NB4 (cell line): ENCODE measurements around the gene JCAD.

Experiments
- MYC ChIP-seq: IDR thresholded peaks from 2 replicates; pipeline ENCODE4 v1.6.1; 2011; ENCODE audit warnings: low read depth, low read length
- POLR2A ChIP-seq: IDR thresholded peaks from 2 replicates; pipeline ENCODE4 v1.6.1; 2011; ENCODE audit warnings: mild to moderate bottlenecking; ENCODE audit not compliant: insufficient read length; ENCODE audit errors: extremely low read depth
- TF ChIP-seq, protein P1 (sequence below): IDR thresholded peaks from one replicate; pipeline ENCODE4 v1.5.1; 2012; ENCODE audit warnings: low read depth, low read length
- TF ChIP-seq, protein P2 (sequence below): IDR thresholded peaks from 2 replicates; pipeline ENCODE4 v1.6.1; 2011; ENCODE audit warnings: low read depth, low read length

DNA sequence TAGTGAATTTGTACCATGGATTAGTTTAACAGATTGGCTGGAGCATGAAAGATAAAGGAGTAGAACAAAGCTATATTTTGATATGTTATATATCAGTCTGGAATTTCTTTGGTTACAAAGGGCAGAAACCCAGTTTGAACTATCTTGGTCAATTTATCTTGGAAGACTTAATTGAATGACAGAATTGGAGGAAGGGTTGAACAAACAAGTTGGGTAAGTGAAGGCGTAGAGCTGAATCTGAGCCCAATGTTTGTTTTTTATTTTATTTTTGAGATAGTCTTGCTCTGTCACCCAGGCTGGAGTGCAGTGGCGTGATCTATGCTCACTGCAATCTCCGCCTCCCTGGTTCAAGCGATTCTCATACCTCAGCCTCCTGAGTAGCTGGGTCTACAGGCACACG lies 21.8 kb upstream of the JCAD start:
- TF ChIP-seq, protein P1, sequence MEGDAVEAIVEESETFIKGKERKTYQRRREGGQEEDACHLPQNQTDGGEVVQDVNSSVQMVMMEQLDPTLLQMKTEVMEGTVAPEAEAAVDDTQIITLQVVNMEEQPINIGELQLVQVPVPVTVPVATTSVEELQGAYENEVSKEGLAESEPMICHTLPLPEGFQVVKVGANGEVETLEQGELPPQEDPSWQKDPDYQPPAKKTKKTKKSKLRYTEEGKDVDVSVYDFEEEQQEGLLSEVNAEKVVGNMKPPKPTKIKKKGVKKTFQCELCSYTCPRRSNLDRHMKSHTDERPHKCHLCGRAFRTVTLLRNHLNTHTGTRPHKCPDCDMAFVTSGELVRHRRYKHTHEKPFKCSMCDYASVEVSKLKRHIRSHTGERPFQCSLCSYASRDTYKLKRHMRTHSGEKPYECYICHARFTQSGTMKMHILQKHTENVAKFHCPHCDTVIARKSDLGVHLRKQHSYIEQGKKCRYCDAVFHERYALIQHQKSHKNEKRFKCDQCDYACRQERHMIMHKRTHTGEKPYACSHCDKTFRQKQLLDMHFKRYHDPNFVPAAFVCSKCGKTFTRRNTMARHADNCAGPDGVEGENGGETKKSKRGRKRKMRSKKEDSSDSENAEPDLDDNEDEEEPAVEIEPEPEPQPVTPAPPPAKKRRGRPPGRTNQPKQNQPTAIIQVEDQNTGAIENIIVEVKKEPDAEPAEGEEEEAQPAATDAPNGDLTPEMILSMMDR = no peak
- TF ChIP-seq, protein P2, sequence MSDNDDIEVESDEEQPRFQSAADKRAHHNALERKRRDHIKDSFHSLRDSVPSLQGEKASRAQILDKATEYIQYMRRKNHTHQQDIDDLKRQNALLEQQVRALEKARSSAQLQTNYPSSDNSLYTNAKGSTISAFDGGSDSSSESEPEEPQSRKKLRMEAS = no peak
- TF ChIP-seq POLR2A (no peak), MYC (no peak)
